ENCODE data around the gene ESRRA.

GRCh38 chr11:64258946-64259532 is 46.3 kb upstream of the ESRRA start:
- TF ChIP-seq CTCF (IDR thresholded peaks at IDR 0.05) (no peak), POLR2A (IDR thresholded peaks at IDR 0.05) (no peak), EP300 (IDR thresholded peaks at IDR 0.05) (no peak)
